Prostate gland (tissue), 2 donors: ENCODE measurements around the gene PCDH20.
A peak's percentile ranks its signal among the peaks of the same experiment; 100 is the strongest.

Source experiments
- POLR2A ChIP-seq: fragments of 450-650 bp; IDR thresholded peaks from one replicate; pipeline ENCODE4 v1.6.1; 2016; ENCODE audit warnings: antibody characterized with exemption, mild to moderate bottlenecking
- TF ChIP-seq, protein P1 (sequence below), 4 experiments: fragments of 200-600 bp in 2 of 4; fragments of 450-650 bp in 2 of 4; sonication (generic) in 2 of 4; IDR thresholded peaks; 1 replicate in 3 of 4; 2 replicates in 1 of 4; pipeline ENCODE4 v1.5.1; 2016 to 2019; ENCODE audit warnings: antibody characterized with exemption in 4 of 4, mild to moderate bottlenecking in 2 of 4, moderate library complexity in 2 of 4

DNA sequence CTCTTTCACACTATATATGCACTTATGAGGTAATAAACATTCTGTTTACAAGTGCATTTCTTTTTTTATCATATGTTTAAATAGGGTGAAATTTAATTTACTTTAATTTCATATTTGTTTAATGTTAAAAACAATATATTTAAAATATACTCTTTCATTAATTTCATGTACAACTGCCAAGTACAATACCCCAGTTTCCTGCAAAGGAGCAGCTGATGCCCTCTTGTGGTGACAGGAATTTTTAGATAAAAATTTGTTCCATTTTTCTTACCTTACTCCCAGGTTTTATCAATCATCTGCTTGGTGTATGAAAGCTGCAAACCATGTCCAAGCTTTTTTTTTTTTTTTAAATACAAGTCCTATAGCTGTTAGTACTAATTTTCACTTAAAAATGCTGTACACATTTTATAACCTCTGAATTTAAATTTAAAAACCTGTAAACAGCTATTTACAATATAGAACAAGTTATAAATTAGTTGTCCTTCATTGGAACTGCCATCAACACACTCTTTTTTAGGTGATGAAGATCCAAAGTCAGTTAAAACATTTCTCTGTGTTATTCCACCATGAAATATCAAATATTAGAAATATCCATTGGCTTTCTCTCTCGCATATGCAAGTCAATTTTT is 4.9 kb downstream of the PCDH20 start:
- TF ChIP-seq, protein P1, sequence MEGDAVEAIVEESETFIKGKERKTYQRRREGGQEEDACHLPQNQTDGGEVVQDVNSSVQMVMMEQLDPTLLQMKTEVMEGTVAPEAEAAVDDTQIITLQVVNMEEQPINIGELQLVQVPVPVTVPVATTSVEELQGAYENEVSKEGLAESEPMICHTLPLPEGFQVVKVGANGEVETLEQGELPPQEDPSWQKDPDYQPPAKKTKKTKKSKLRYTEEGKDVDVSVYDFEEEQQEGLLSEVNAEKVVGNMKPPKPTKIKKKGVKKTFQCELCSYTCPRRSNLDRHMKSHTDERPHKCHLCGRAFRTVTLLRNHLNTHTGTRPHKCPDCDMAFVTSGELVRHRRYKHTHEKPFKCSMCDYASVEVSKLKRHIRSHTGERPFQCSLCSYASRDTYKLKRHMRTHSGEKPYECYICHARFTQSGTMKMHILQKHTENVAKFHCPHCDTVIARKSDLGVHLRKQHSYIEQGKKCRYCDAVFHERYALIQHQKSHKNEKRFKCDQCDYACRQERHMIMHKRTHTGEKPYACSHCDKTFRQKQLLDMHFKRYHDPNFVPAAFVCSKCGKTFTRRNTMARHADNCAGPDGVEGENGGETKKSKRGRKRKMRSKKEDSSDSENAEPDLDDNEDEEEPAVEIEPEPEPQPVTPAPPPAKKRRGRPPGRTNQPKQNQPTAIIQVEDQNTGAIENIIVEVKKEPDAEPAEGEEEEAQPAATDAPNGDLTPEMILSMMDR (IDR thresholded peaks at IDR 0.05) = peak in 3 of 4 experiments; percentile 18 to 37 (median 27)
- TF ChIP-seq POLR2A = no peak
